ENCODE results near the gene MYO5B. TPM values are rescaled to one million over a fixed set of nuclear protein-coding genes. Genes with fewer than 3 reads are reported as not detected.

MYO5B gene
- total RNA-seq, 4 donors from 2014 or later = 1.9 to 18.3 (median 4.4) TPM

GRCh38 chr18:49886891-49887764 lies 307.8 kb downstream of the MYO5B start:
- Histone ChIP-seq H3K9me3 (no peaks in the 10 kb centered on the region), H3K27me3 (no peaks in the 10 kb centered on the region), H3K4me1 (no peaks in the 10 kb centered on the region), H3K4me3 (no peak overlapping the region), H3K36me3 (no peaks in the 10 kb centered on the region), H3K27ac (no peak overlapping the region)
- TF ChIP-seq POLR2A (IDR thresholded peaks at IDR 0.05) (no peak), CTCF (IDR thresholded peaks at IDR 0.05) (no peak), POLR2AphosphoS5 (IDR thresholded peaks at IDR 0.05) (no peak), EP300 (IDR thresholded peaks at IDR 0.05) (no peak)
- ATAC-seq = no peak
- WGBS, 2 donors (ENCODE audit: low coverage in 1 of 2) = 42 to 58% methylated on average over 9 to 10 of the region's 10 CpGs

GRCh38 chr18:49884959-49885358 lies 310.0 kb downstream of the MYO5B start:
- Histone ChIP-seq H3K4me3 (no peak overlapping the region), H3K4me1 (no peaks in the 10 kb centered on the region), H3K36me3 (no peaks in the 10 kb centered on the region), H3K27me3 (peaks cover 10% of the 10 kb centered on the region), H3K27ac (no peak overlapping the region), H3K9me3 (no peaks in the 10 kb centered on the region)
- WGBS, 2 donors (ENCODE audit: low coverage in 1 of 2) = 67 to 78% methylated on average over 1 to 2 of the region's 2 CpGs
- no peak for ATAC-seq
- TF ChIP-seq EP300 (IDR thresholded peaks at IDR 0.05) (no peak), CTCF (IDR thresholded peaks at IDR 0.05) (no peak), POLR2A (IDR thresholded peaks at IDR 0.05) (no peak), POLR2AphosphoS5 (IDR thresholded peaks at IDR 0.05) (no peak)

GRCh38 chr18:49884465-49884864 lies 310.5 kb downstream of the MYO5B start:
- WGBS, 2 donors (ENCODE audit: low coverage in 1 of 2) = 81% methylated on average over 4 of the region's 4 CpGs; no CpG with 5 or more reads in 1 of the 2 donors
- no peak for ATAC-seq

GRCh38 chr18:49880661-49881060 lies 314.3 kb downstream of the MYO5B start:
- WGBS, 2 donors (ENCODE audit: low coverage in 1 of 2) = 67 to 79% methylated on average over 3 of the region's 3 CpGs
- Histone ChIP-seq H3K27ac (no peak overlapping the region), H3K4me3 (no peak overlapping the region), H3K4me1 (no peaks in the 10 kb centered on the region), H3K27me3 (peaks cover 20% of the 10 kb centered on the region), H3K9me3 (no peaks in the 10 kb centered on the region), H3K36me3 (no peaks in the 10 kb centered on the region)
- ATAC-seq = no peak
- TF ChIP-seq EP300 (IDR thresholded peaks at IDR 0.05) (no peak), CTCF (IDR thresholded peaks at IDR 0.05) (no peak), POLR2AphosphoS5 (IDR thresholded peaks at IDR 0.05) (no peak), POLR2A (IDR thresholded peaks at IDR 0.05) (no peak)

More at GRCh38 chr18:49884465-49884864, 310.5 kb downstream of the MYO5B start:
- Histone ChIP-seq H3K9me3 (no peaks in the 10 kb centered on the region), H3K4me3 (no peak overlapping the region), H3K27me3 (peaks cover 15% of the 10 kb centered on the region), H3K4me1 (no peaks in the 10 kb centered on the region), H3K27ac (no peak overlapping the region), H3K36me3 (no peaks in the 10 kb centered on the region)
- TF ChIP-seq POLR2AphosphoS5 (IDR thresholded peaks at IDR 0.05) (no peak), EP300 (IDR thresholded peaks at IDR 0.05) (no peak), CTCF (IDR thresholded peaks at IDR 0.05) (no peak), POLR2A (IDR thresholded peaks at IDR 0.05) (no peak)

GRCh38 chr18:49879271-49879580 lies 315.7 kb downstream of the MYO5B start:
- Histone ChIP-seq H3K36me3 (no peaks in the 10 kb centered on the region), H3K27ac (no peak overlapping the region), H3K4me3 (no peak overlapping the region), H3K27me3 (peaks cover 20% of the 10 kb centered on the region), H3K9me3 (no peaks in the 10 kb centered on the region), H3K4me1 (no peaks in the 10 kb centered on the region)
- WGBS, 2 donors (ENCODE audit: low coverage in 1 of 2) = 58 to 80% methylated on average over 1 to 3 of the region's 3 CpGs
- no peak for TF ChIP-seq POLR2AphosphoS5 (IDR thresholded peaks at IDR 0.05)
- TF ChIP-seq CTCF (IDR thresholded peaks at IDR 0.05) = no peak
- TF ChIP-seq POLR2A (IDR thresholded peaks at IDR 0.05) = no peak
- TF ChIP-seq EP300 (IDR thresholded peaks at IDR 0.05) = no peak
- ATAC-seq = no peak
